ENCODE results near the gene TAS2R5. TPM values are rescaled to one million over a fixed set of nuclear protein-coding genes. Genes with fewer than 3 reads are reported as not detected.
A peak's percentile ranks its signal among the peaks of the same experiment; 100 is the strongest.

The TAS2R5 gene
- total RNA-seq (2021; ENCODE audit: unreplicated experiment) (0.77 TPM), Bru-seq, nascent RNA (percentile 48 among the genes with signal in this experiment), BruChase-seq, experiment 1, labeled RNA remaining after a 2-hour chase (percentile 79 among the genes with signal in this experiment), BruChase-seq, experiment 2, labeled RNA remaining after a 6-hour chase (percentile 76 among the genes with signal in this experiment)
- polyA plus RNA-seq (2012; ENCODE audit: insufficient read length), result 0.19 TPM
- long read RNA-seq, result 0 reads

- Histone ChIP-seq H3K27ac (ENCODE audit: low read length) (no peak within 1 kb of the TSS), H3K27me3 (ENCODE audit: control insufficient read depth, insufficient read depth, low read length) (no peaks in the 10 kb centered on the region), H3K4me1 (ENCODE audit: control insufficient read depth, insufficient read depth, low read length) (no peaks in the 10 kb centered on the region), H3K4me3 (ENCODE audit: low read depth in 2 of 2, low read length in 2 of 2) (no peak within 1 kb of the TSS), H3K36me3 (ENCODE audit: control insufficient read depth, insufficient read depth, low read length) (no peaks in the 10 kb centered on the region), H3K9me3 (ENCODE audit: control insufficient read depth, insufficient read depth, low read depth, low read length) (no peaks in the 10 kb centered on the region)
- BruUV-seq (replicated peaks), result no TSS peak
- ChIA-PET POLR2A (no interaction called here), CTCF (no interaction called here)
- in situ Hi-C loops (cut with HindIII; ENCODE audit: low pct_unique_long_range_greater_than_20kb, low sequenced_read_pairs), result no loop called here
- DNase-seq (ENCODE audit: low read depth, low spot score) (no peak), ATAC-seq (no peak)
- intact Hi-C loops (cut with micrococcal nuclease; ENCODE audit: unreplicated experiment), result loop anchor here (5.0 kb wide), 1 partner anchor 138 kb away; no protein-coding TSS in a partner anchor
- TF ChIP-seq TCF7L2 (IDR thresholded peaks at IDR 0.05; ENCODE audit: low read depth, low read length) (no peak), CTCF (IDR thresholded peaks at IDR 0.05) (no peak), SIN3A (IDR thresholded peaks at IDR 0.05; ENCODE audit: borderline replicate concordance, insufficient read depth, low read depth, low read length) (no peak), REST (IDR thresholded peaks at IDR 0.05; ENCODE audit: insufficient read depth in 1 of 2, low read depth in 2 of 2, low read length in 1 of 2) (no peak), POLR2AphosphoS5 (IDR thresholded peaks at IDR 0.05; ENCODE audit: low read depth, low read length) (no peak)
Observed at GRCh38 chr7:141789917-141790316, at the start of gene TAS2R5. Gene TAS2R5 (plus strand): TSS chr7:141790217. CDS start chr7:141790362, 145 bp downstream.

- Histone ChIP-seq H3K4me3 (ENCODE audit: low read depth in 2 of 2, low read length in 2 of 2) (no peak overlapping the region), H3K27ac (ENCODE audit: low read length) (no peak overlapping the region), H3K9me3 (ENCODE audit: control insufficient read depth, insufficient read depth, low read depth, low read length) (no peaks in the 10 kb centered on the region), H3K4me1 (ENCODE audit: control insufficient read depth, insufficient read depth, low read length) (peaks cover 9% of the 10 kb centered on the region; the same call in 1 of the 2 replicates), H3K36me3 (ENCODE audit: control insufficient read depth, insufficient read depth, low read length) (peaks cover 74% of the 10 kb centered on the region), H3K27me3 (ENCODE audit: control insufficient read depth, insufficient read depth, low read length) (no peaks in the 10 kb centered on the region)
- intact Hi-C loops (cut with micrococcal nuclease; ENCODE audit: unreplicated experiment) (no loop called here), in situ Hi-C loops (cut with HindIII; ENCODE audit: low pct_unique_long_range_greater_than_20kb, low sequenced_read_pairs) (no loop called here)
- POLR2A ChIA-PET, result no interaction called here
- TF ChIP-seq TCF7L2 (IDR thresholded peaks at IDR 0.05; ENCODE audit: low read depth, low read length) (no peak), CTCF (IDR thresholded peaks at IDR 0.05) (no peak), SIN3A (IDR thresholded peaks at IDR 0.05; ENCODE audit: borderline replicate concordance, insufficient read depth, low read depth, low read length) (no peak), POLR2AphosphoS5 (IDR thresholded peaks at IDR 0.05; ENCODE audit: low read depth, low read length) (no peak), REST (IDR thresholded peaks at IDR 0.05; ENCODE audit: insufficient read depth in 1 of 2, low read depth in 2 of 2, low read length in 1 of 2) (no peak)
- BruUV-seq (replicated peaks), result no TSS peak
- DNase-seq (ENCODE audit: low read depth, low spot score) (no peak), ATAC-seq (no peak)
- CTCF ChIA-PET, result interaction anchor here (0.6 kb wide), 1 partner anchor 1488 kb away, joined by 3 read pairs; no protein-coding TSS in a partner anchor
Observed at GRCh38 chr7:141742229-141742628, 47.8 kb upstream of the TAS2R5 start.

All from Panc1 (cell line).